HEK293 (cell line): ENCODE data around the gene ANKRD22.

Source experiments
- CTCF ChIP-seq: fragments of 450-650 bp; formaldehyde crosslinking; IDR thresholded peaks from 2 replicates; pipeline ENCODE4 v1.5.1; 2016; ENCODE audit warnings: missing biosample characterization, missing genetic modification characterization
- EGR2 ChIP-seq: fragments of 450-650 bp; formaldehyde crosslinking; IDR thresholded peaks from 2 replicates; pipeline ENCODE4 v1.5.1; 2016; ENCODE audit warnings: low read depth, missing biosample characterization, missing genetic modification characterization
- GLI4 ChIP-seq: fragments of 450-650 bp; formaldehyde crosslinking; IDR thresholded peaks from 2 replicates; pipeline ENCODE4 v1.5.1; 2016; ENCODE audit warnings: missing biosample characterization, missing genetic modification characterization
- YY1 ChIP-seq: fragments of 450-650 bp; formaldehyde crosslinking; IDR thresholded peaks from 2 replicates; pipeline ENCODE4 v1.5.1; 2018; ENCODE audit warnings: missing biosample characterization, missing genetic modification characterization
- ZBTB7A ChIP-seq: fragments of 450-650 bp; formaldehyde crosslinking; IDR thresholded peaks from 2 replicates; pipeline ENCODE4 v1.5.1; 2016; ENCODE audit warnings: low read depth, missing biosample characterization, missing genetic modification characterization
- ZFP69B ChIP-seq: fragments of 450-650 bp; formaldehyde crosslinking; IDR thresholded peaks from 2 replicates; pipeline ENCODE4 v1.5.1; 2016; ENCODE audit warnings: missing biosample characterization, missing genetic modification characterization
- ZNF501 ChIP-seq: fragments of 450-650 bp; formaldehyde crosslinking; IDR thresholded peaks from 2 replicates; pipeline ENCODE4 v1.5.1; 2016; ENCODE audit warnings: missing biosample characterization, missing genetic modification characterization
- ZNF514 ChIP-seq: fragments of 450-650 bp; formaldehyde crosslinking; IDR thresholded peaks from 2 replicates; pipeline ENCODE4 v1.5.1; 2016; ENCODE audit warnings: missing biosample characterization, missing genetic modification characterization
- ZNF530 ChIP-seq: fragments of 450-650 bp; formaldehyde crosslinking; IDR thresholded peaks from 2 replicates; pipeline ENCODE4 v1.5.1; 2016; ENCODE audit warnings: low read depth, missing biosample characterization, missing genetic modification characterization

GRCh38 chr10:88820748-88821401 is 30.8 kb downstream of the ANKRD22 start:
- TF ChIP-seq EGR2 (tag by site-specific recombination) (no peak), YY1 (no peak), ZNF501 (tag by site-specific recombination) (no peak), CTCF (no peak), ZBTB7A (tag by site-specific recombination) (no peak), ZFP69B (tag by site-specific recombination) (no peak), ZNF530 (tag by site-specific recombination) (no peak), ZNF514 (tag by site-specific recombination) (no peak), GLI4 (tag by site-specific recombination) (no peak)
